GM18868 (cell line): ENCODE data around the gene TUBB4A.

Experiments
- ATAC-seq: cut with Tn5 transposase; IDR thresholded peaks from one replicate; pipeline ENCODE4 v1.9.1; 2021; ENCODE audit warnings: mild to moderate bottlenecking, moderate library complexity; ENCODE audit not compliant: unreplicated experiment

Gene TUBB4A

GRCh38 chr19:6498294-6499036, 3.6 kb downstream of the TUBB4A start:
- no peak for ATAC-seq

GRCh38 chr19:6495947-6496346, 6.2 kb downstream of the TUBB4A start:
- ATAC-seq: no peak

GRCh38 chr19:6494438-6495036, 7.6 kb downstream of the TUBB4A start:
- no peak for ATAC-seq

- ATAC-seq: no peak
Observed at GRCh38 chr19:6491802-6492592, 10.1 kb downstream of the TUBB4A start.

GRCh38 chr19:6490134-6490533, 12.0 kb downstream of the TUBB4A start:
- no peak for ATAC-seq

- ATAC-seq: no peak
Observed at GRCh38 chr19:6489278-6490061, 12.6 kb downstream of the TUBB4A start.

- ATAC-seq: no peak
Observed at GRCh38 chr19:6484831-6485230, 17.3 kb downstream of the TUBB4A start.

GRCh38 chr19:6484230-6484629, 17.9 kb downstream of the TUBB4A start:
- no peak for ATAC-seq

GRCh38 chr19:6483235-6483634, 18.9 kb downstream of the TUBB4A start:
- no peak for ATAC-seq

GRCh38 chr19:6482343-6482686, 19.8 kb downstream of the TUBB4A start:
- ATAC-seq: no peak

GRCh38 chr19:6481541-6482342, 20.4 kb downstream of the TUBB4A start, which contains the start of gene DENND1C:
Gene DENND1C, minus strand, starts transcription at chr19:6481787. Its CDS starts 92 bp downstream, at chr19:6481695.
- ATAC-seq: no peak

- no peak for ATAC-seq
Observed at GRCh38 chr19:6480848-6481415, 21.2 kb downstream of the TUBB4A start.

GRCh38 chr19:6479836-6480398, 22.2 kb downstream of the TUBB4A start:
- no peak for ATAC-seq

- no peak for ATAC-seq
Observed at GRCh38 chr19:6478815-6479214, 23.3 kb downstream of the TUBB4A start.

- no peak for ATAC-seq
Observed at GRCh38 chr19:6476896-6477431, 25.1 kb downstream of the TUBB4A start.

GRCh38 chr19:6476155-6476895, 25.8 kb downstream of the TUBB4A start:
- no peak for ATAC-seq

GRCh38 chr19:6475321-6476108, 26.6 kb downstream of the TUBB4A start:
- no peak for ATAC-seq

GRCh38 chr19:6473647-6474046, 28.5 kb downstream of the TUBB4A start:
- ATAC-seq: no peak
